Raji (cell line): Measurements from ENCODE around the gene AGBL4.

ENCODE experiments used
- POLR2A ChIP-seq: IDR thresholded peaks from 2 replicates; pipeline ENCODE4 v1.6.1; 2011; ENCODE audit warnings: low read depth, low read length, control low read depth; ENCODE audit not compliant: insufficient read depth

AGBL4 gene

GRCh38 chr1:48523558-48523957 is 1500.2 kb downstream of the AGBL4 start:
- no peak for TF ChIP-seq POLR2A

- TF ChIP-seq POLR2A, result no peak
Observed at GRCh38 chr1:48506870-48507269, 1516.9 kb downstream of the AGBL4 start.

DNA sequence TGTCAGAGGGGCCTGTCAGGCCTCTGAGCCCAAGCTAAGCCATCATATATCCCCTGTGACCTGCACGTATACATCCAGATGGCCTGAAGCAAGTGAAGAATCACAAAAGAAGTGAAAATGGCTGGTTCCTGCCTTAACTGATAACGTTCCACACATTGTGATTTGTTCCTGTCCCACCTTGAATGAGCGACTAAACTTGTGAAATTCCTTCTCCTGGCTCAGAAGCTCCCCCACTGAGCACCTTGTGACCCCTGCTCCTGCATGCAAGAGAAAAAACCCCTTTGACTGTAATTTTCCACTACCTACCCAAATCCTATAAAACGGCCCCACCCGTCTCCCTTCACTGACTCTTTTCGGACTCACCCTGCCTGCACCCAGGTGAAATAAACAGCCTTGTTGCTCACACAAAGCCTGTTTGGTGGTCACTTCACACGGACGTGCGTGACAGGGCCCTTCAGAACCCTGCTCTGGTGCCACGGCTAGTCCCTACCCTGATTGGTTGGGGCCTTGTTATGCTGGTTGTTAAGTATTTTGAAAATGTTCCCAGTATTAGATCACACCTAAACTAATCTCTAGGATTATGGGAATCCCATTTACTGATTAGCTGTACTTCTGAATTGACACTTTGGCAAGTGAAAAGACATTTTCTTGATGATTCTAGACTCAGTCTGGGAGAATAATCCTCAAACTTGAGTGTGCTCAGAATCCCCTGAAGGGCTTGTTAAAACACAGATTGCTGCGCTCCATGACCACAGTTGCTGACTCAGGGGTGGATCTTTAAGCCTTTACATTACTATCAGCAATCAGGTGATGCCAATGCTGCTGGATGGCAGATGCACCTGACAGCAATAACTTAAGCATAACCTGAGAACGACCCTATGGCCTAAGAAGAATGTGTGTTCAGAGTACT is 1523.0 kb downstream of the AGBL4 start:
- no peak for TF ChIP-seq POLR2A

GRCh38 chr1:48499211-48499735 is 1524.5 kb downstream of the AGBL4 start:
- TF ChIP-seq POLR2A, result no peak

DNA sequence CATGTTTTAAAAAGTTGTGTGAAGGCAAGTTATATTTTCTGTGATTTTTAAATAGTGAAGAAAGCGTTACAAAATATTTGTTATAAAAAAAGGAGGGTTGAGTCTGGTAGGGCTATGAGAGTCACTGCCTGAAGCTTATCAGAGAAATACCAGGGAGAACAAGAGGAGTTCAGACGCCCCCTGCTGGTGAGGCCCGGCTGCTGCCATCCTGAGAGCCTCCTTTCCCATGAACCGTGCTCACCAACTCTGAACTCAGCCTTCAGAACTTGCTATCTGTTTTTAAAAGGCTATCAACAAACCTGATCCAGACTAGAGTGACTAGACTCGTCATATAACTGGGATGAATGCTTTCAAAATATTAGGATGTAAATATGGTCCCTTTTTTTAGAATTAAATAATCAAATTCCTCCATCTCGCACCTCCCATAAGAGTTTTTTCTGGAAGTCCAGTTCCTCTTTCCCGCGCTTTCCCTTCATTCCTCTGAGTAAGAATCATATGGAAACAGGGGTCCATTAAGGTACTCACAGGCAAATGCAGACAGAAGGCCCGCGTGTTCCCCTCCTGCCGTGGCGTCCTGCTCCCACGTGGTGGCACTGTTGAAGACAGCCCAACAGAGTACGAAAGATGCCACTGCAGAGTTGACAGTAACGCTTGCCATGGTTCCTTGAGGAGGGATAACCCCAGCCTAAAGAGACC is 1525.5 kb downstream of the AGBL4 start:
- no peak for TF ChIP-seq POLR2A

- no peak for TF ChIP-seq POLR2A
Observed at GRCh38 chr1:48495911-48496310, 1527.8 kb downstream of the AGBL4 start.

- no peak for TF ChIP-seq POLR2A
Observed at GRCh38 chr1:48495166-48495565, 1528.6 kb downstream of the AGBL4 start.

DNA sequence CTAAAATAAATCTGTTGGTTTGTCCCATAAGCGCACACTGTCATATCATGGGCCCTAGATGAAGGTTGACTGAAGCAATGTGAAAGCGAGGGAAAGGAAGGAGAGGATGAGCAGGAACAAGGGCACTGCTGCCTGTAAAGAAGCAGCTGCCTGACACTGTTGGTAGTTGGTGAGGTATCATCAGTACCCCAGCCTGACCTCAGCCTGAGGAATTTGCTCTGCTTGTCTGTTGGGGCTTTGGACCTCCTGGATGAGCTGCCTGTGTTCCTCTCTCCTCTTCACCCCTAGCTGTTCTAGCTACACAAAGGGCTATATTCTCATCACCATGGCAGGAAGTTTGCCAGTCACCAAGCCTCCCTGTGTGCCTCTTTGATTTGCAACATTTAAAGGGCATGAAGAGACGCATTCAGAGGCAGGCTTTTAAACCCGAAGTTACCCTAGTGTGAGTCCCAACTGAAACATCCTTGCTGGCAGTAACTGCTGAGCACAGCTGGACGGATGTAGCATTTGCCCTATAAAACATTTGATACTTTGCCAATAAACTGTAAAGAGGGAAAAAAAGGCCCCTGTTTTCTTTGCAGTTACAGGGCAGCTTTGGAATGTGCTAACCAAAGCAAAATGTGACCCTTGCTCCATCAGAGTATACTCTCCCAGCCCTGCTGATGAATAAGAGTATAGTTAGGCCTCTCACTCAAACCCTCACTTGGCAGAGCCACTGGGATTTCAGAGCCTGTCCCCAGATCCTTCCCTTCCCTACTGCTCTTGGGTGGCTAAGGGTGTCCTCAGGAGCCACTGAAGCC is 1529.6 kb downstream of the AGBL4 start:
- no peak for TF ChIP-seq POLR2A

DNA sequence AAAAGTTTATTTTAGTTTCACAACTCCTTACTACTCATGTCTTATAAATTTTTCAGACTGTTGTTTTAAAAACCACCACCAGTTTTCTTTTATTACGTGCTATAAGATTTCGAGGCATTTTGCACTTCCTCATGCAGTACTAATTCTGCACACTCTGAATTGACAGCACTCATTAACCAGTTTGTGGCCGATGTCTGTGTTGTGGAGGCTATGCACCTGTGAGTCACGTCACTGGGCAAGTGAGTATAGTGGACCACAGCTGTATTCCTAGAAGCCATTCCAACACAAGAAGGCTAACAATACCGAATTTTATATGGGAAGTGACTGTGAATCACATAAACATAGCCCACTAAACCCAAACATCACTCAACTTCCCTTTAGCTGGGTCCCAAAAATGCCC is 1530.7 kb downstream of the AGBL4 start:
- no peak for TF ChIP-seq POLR2A

GRCh38 chr1:48492392-48492791 is 1531.4 kb downstream of the AGBL4 start:
- no peak for TF ChIP-seq POLR2A

DNA sequence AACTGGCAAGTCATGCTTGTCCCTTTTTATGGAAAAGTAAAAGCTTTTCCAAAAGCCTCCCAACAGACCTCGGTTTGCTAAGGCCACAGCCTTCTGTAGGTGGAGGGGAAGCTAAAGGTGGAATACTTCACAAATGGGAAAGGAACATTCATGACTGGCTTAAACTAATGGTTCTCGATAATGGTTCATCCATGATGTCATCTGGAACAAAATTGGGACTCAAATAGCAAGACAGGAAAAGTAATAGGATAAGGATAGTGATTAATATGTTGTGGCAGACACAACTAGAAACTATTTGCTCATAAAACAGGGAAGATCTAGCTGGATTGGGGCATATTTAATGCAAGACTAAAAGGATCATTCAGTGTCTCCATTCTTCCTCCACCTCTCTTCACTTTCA is 1535.0 kb downstream of the AGBL4 start:
- no peak for TF ChIP-seq POLR2A
